ENCODE measurements around the gene LDLRAD1.

The LDLRAD1 gene

DNA sequence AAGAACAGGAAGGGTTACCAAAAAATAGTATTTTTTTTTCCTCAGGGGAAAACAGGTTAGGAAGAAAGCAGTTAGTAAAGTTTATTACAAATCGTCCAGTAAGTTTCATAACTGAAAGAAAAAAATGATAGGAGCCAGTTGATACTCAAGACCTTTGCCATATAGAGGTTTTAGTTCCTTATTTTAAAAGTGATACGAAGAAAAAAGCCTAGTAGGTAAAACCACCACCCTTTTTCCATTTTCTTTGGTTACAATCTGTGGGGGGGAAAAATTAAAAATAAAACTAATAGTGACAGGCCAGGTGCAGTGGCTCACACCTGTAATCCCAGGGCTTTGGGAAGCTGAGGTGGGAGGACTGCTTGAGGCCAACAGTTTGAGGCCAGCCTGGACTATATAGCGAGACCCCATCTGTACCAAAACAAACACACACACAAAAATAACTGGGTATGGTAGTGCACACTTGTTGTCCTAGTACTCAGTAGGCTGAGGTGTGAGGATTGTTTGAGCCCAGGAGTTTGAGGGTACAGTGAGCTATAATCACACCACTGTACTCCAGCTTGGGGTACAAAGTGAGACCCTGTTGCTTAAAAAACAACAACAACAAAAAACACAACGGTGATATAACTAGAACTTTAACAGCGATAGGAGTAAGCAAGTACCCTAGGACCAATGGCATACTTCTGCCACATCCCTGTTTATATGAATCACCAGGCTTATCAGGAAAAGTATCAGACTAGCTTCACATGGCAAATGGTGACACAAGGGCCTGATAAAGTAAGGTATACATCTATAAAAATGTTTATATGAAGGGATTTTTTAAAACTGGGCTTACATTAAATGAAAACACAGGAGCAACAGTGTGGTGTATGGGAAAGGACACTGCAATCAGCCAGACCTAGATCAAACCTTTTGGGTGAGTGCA is 29.7 kb upstream of the LDLRAD1 start:
- peaks cover 5% of the 10 kb centered on the region; the same call in 1 of the 2 replicates for H4K20me1 ChIP-seq (ENCODE audit: insufficient read depth)
- H3K27ac ChIP-seq, result no peak overlapping the region
- no peak overlapping the region for H3K4me3 ChIP-seq (IDR thresholded peaks at IDR 0.05; ENCODE audit: insufficient read depth, low read depth, low read length)
- no peak overlapping the region for H3K4me2 ChIP-seq
- no peak overlapping the region for H2AFZ ChIP-seq (ENCODE audit: low read depth)
- peaks cover 6% of the 10 kb centered on the region; the same call in 1 of the 2 replicates for H3K36me3 ChIP-seq (ENCODE audit: insufficient read depth)
- H3K27me3 ChIP-seq (ENCODE audit: insufficient read depth, low read depth), result no peaks in the 10 kb centered on the region
- no peak for TF ChIP-seq CTCF (conservative IDR thresholded peaks at IDR 0.05; ENCODE audit: low read depth, low read length)
- peaks cover 30% of the 10 kb centered on the region for H3K4me1 ChIP-seq (ENCODE audit: low read depth, poor library complexity, severe bottlenecking)
- no peak overlapping the region for H3K9ac ChIP-seq
- peaks cover 65% of the 10 kb centered on the region for H3K79me2 ChIP-seq (ENCODE audit: insufficient read depth, low read depth)

DNA sequence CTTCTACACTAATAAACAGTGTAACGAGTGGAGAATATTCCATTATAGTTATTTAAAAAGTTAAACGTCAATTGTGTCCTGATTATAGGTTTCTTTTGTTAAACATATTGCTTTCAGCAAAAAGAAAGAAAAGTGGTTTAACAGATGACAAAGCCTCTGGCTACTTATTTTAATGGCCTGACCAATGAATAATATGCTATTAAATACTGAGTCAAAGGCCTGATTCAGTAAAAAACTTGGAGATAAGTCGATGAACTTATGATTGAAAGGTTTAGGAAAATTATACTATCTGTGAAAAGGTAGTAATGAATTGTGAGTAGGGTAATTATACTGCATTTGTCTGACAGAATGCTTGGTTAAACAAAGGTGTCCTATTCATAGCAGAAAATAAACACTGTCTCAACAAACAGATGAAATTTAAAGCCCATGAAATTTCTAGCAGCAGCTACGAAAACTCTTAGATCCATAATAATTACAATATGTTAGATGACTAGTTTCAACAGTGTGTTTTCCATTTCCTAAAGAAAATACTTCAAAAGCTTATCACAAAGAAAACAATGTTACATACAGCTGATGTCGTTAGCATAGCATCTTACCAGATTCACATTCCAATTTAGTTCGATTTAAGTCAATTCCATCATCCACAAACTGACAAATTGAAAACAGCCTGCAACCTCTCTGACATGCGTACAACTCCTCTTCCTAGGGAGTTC is 28.8 kb upstream of the LDLRAD1 start:
- H3K4me2 ChIP-seq, result no peak overlapping the region
- peaks cover 6% of the 10 kb centered on the region; the same call in 1 of the 2 replicates for H3K36me3 ChIP-seq (ENCODE audit: insufficient read depth)
- H3K27ac ChIP-seq, result no peak overlapping the region
- peaks cover 34% of the 10 kb centered on the region for H3K4me1 ChIP-seq (ENCODE audit: low read depth, poor library complexity, severe bottlenecking)
- peaks cover 57% of the 10 kb centered on the region for H3K79me2 ChIP-seq (ENCODE audit: insufficient read depth, low read depth)
- no peak overlapping the region for H2AFZ ChIP-seq (ENCODE audit: low read depth)
- no peak overlapping the region for H3K4me3 ChIP-seq (IDR thresholded peaks at IDR 0.05; ENCODE audit: insufficient read depth, low read depth, low read length)
- no peak for TF ChIP-seq CTCF (conservative IDR thresholded peaks at IDR 0.05; ENCODE audit: low read depth, low read length)
- peaks cover 5% of the 10 kb centered on the region; the same call in 1 of the 2 replicates for H4K20me1 ChIP-seq (ENCODE audit: insufficient read depth)
- H3K9ac ChIP-seq, result no peak overlapping the region
- H3K27me3 ChIP-seq (ENCODE audit: insufficient read depth, low read depth), result no peaks in the 10 kb centered on the region

GRCh38 chr1:54045496-54045895 is 27.5 kb upstream of the LDLRAD1 start:
- Histone ChIP-seq H3K9ac (no peak overlapping the region), H3K4me3 (IDR thresholded peaks at IDR 0.05; ENCODE audit: insufficient read depth, low read depth, low read length) (no peak overlapping the region), H3K36me3 (ENCODE audit: insufficient read depth) (peaks cover 13% of the 10 kb centered on the region; the same call in 1 of the 2 replicates), H3K27me3 (ENCODE audit: insufficient read depth, low read depth) (no peaks in the 10 kb centered on the region), H3K27ac (no peak overlapping the region), H3K4me2 (no peak overlapping the region), H3K79me2 (ENCODE audit: insufficient read depth, low read depth) (peaks cover 44% of the 10 kb centered on the region), H4K20me1 (ENCODE audit: insufficient read depth) (peaks cover 5% of the 10 kb centered on the region; the same call in 1 of the 2 replicates), H2AFZ (ENCODE audit: low read depth) (no peak overlapping the region), H3K4me1 (ENCODE audit: low read depth, poor library complexity, severe bottlenecking) (peaks cover 34% of the 10 kb centered on the region)
- no peak for TF ChIP-seq CTCF (conservative IDR thresholded peaks at IDR 0.05; ENCODE audit: low read depth, low read length)

DNA sequence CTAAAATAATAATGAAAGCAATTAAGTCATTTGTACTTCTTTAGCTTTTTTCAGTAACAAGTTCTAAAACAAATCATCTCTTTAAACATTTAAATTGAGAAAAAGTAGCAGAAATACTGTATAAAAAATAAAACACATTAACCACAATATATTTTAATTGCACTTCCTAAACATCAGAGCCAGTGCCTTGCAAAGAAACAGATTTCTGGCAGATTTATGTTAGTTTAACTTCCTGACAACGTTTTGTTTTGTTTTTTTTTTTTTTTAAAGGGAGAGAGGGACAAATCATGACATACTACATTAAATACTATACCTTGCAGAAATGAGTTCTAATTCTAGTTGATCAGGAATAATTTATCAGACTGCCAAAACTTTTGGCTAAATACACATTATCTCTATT is 23.8 kb upstream of the LDLRAD1 start:
- Histone ChIP-seq H3K27me3 (ENCODE audit: insufficient read depth, low read depth) (no peaks in the 10 kb centered on the region), H3K36me3 (ENCODE audit: insufficient read depth) (peaks cover 13% of the 10 kb centered on the region; the same call in 1 of the 2 replicates), H3K27ac (peak overlapping the region; percentile 10; the same call in 1 of the 2 replicates), H3K79me2 (ENCODE audit: insufficient read depth, low read depth) (peaks cover 7% of the 10 kb centered on the region; the same call in 1 of the 2 replicates), H3K4me3 (IDR thresholded peaks at IDR 0.05; ENCODE audit: insufficient read depth, low read depth, low read length) (no peak overlapping the region), H3K4me2 (peak overlapping the region; percentile 11; the same call in 1 of the 2 replicates), H2AFZ (ENCODE audit: low read depth) (no peak overlapping the region), H3K4me1 (ENCODE audit: low read depth, poor library complexity, severe bottlenecking) (peaks cover 17% of the 10 kb centered on the region), H3K9ac (no peak overlapping the region), H4K20me1 (ENCODE audit: insufficient read depth) (no peaks in the 10 kb centered on the region)
- no peak for TF ChIP-seq CTCF (conservative IDR thresholded peaks at IDR 0.05; ENCODE audit: low read depth, low read length)
